Activated CD4-positive, alpha-beta memory T cell treated with anti-CD3 and anti-CD28 coated beads for 36 hours (primary cell): ENCODE data around the gene B4GALNT2. TPM values are rescaled to one million over a fixed set of nuclear protein-coding genes. Genes with fewer than 3 reads are reported as not detected.
"Not testable (repeated sequence)": the region's sequence is repeated elsewhere in the genome, so short reads cannot be mapped to it uniquely, and the experiment has no call there.

Source experiments
- CTCF ChIA-PET: fragments of 350-600 bp; sonication (Branson Sonifier 250); formaldehyde crosslinking; loops from one replicate; lab custom pipeline; 2021; ENCODE audit warnings: antibody characterized with exemption, inconsistent platforms; lab: Charles Lee
- POLR2A ChIA-PET: fragments of 350-600 bp; sonication (Branson Sonifier 250); formaldehyde crosslinking; loops from one replicate; lab custom pipeline; 2021; ENCODE audit warnings: antibody characterized with exemption; lab: Charles Lee
- DNase-seq: peaks from one replicate; pipeline ENCODE4 v3.0.0-alpha.2; 2020
- H3K27ac Mint-ChIP-seq: one replicate; pipeline ENCODE4 v1.8.0; 2021; ENCODE audit warnings: mixed read lengths
- H3K27me3 Mint-ChIP-seq: one replicate; pipeline ENCODE4 v1.8.0; 2021; ENCODE audit warnings: mixed read lengths
- H3K36me3 Mint-ChIP-seq: one replicate; pipeline ENCODE4 v1.8.0; 2021; ENCODE audit warnings: mixed read lengths
- H3K4me1 Mint-ChIP-seq: one replicate; pipeline ENCODE4 v1.8.0; 2021; ENCODE audit warnings: low read depth, mixed read lengths
- H3K4me3 Mint-ChIP-seq: one replicate; pipeline ENCODE4 v1.8.0; 2021; ENCODE audit warnings: mild to moderate bottlenecking, mixed read lengths
- H3K9me3 Mint-ChIP-seq: one replicate; pipeline ENCODE4 v1.8.0; 2021; ENCODE audit warnings: mixed read lengths
- intact Hi-C: fragments of 100-400 bp; cut with micrococcal nuclease; formaldehyde crosslinking; loops from one replicate; pipeline ENCODE4 v1.15.1; 2023
- total RNA-seq, 2 experiments: library from RNA; stranded (reverse); gene quantifications; one replicate each; pipeline ENCODE4 v1.2.3, GENCODE V29; 2021

B4GALNT2 gene, protein sequence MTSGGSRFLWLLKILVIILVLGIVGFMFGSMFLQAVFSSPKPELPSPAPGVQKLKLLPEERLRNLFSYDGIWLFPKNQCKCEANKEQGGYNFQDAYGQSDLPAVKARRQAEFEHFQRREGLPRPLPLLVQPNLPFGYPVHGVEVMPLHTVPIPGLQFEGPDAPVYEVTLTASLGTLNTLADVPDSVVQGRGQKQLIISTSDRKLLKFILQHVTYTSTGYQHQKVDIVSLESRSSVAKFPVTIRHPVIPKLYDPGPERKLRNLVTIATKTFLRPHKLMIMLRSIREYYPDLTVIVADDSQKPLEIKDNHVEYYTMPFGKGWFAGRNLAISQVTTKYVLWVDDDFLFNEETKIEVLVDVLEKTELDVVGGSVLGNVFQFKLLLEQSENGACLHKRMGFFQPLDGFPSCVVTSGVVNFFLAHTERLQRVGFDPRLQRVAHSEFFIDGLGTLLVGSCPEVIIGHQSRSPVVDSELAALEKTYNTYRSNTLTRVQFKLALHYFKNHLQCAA
- total RNA-seq: not detected

DNA sequence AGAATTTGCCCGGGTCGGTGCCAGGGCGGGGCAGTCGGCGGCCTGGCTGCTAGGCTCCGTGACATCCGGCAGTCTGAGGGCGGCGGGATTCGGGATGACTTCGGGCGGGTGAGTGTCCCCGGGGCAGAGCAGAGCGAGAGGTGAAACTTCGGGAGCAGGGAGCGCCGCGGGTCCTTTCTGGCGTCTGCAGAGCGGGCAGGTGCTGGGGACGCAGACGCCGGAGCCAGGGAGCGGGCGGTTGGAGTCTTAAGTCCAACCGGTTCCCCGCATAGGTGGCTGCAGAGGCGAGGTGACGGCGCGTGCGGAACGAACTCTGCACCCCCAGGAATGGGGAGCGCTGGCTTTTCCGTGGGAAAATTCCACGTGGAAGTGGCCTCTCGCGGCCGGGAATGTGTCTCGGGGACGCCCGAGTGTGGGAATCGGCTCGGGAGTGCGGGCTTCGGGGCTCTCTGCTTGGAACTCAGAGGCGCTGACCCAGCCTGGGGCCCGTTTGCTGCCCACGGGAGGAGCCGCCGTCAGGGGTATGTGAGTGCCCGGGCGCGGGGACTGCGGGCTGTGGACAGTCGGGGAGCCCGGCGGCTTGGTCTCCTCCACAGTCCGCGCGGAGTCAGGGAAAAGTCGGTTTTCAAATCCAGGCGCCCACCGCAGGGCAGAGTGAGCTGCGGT is at the start of gene B4GALNT2:
TSS of gene B4GALNT2 (plus strand) at position 71 of the 666 bp plus-strand sequence. CDS start at position 95, 24 bp downstream.
- no peaks in the 10 kb centered on the region for H3K36me3 Mint-ChIP-seq
- intact Hi-C loops: no loop called here
- peak within 1 kb of the TSS; percentile 41 for H3K4me3 Mint-ChIP-seq
- H3K4me1 Mint-ChIP-seq: peaks cover 7% of the 10 kb centered on the region
- H3K27me3 Mint-ChIP-seq: peaks cover 50% of the 10 kb centered on the region
- no peaks in the 10 kb centered on the region for H3K9me3 Mint-ChIP-seq
- peak; percentile 33 for DNase-seq
- POLR2A ChIA-PET: no interaction called here
- CTCF ChIA-PET: no interaction called here
- no peak within 1 kb of the TSS for H3K27ac Mint-ChIP-seq

DNA sequence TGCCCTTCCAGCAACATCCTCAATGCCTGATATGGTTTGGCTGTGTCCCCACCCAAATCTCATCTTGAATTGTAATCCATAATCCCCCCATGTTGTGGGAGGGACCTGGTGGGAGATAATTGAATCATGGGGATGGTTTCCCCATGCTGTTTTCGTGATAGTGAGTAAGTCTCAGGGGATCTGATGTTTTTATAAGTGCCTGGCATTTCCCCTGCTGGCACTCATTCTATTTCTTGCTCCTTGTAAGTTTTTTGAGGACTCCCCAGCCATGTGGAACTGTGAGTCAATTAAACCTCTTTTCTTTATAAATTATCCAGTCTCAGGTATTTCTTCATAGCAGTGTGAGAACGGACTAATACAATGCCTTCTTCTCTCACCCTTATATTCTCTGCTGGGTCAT is 47.5 kb upstream of the B4GALNT2 start:
- CTCF ChIA-PET, H3K9me3 Mint-ChIP-seq, DNase-seq, H3K36me3 Mint-ChIP-seq, H3K27ac Mint-ChIP-seq, H3K4me1 Mint-ChIP-seq, H3K4me3 Mint-ChIP-seq, POLR2A ChIA-PET, intact Hi-C loops: not testable (repeated sequence)
- H3K27me3 Mint-ChIP-seq: peaks cover 15% of the 10 kb centered on the region

DNA sequence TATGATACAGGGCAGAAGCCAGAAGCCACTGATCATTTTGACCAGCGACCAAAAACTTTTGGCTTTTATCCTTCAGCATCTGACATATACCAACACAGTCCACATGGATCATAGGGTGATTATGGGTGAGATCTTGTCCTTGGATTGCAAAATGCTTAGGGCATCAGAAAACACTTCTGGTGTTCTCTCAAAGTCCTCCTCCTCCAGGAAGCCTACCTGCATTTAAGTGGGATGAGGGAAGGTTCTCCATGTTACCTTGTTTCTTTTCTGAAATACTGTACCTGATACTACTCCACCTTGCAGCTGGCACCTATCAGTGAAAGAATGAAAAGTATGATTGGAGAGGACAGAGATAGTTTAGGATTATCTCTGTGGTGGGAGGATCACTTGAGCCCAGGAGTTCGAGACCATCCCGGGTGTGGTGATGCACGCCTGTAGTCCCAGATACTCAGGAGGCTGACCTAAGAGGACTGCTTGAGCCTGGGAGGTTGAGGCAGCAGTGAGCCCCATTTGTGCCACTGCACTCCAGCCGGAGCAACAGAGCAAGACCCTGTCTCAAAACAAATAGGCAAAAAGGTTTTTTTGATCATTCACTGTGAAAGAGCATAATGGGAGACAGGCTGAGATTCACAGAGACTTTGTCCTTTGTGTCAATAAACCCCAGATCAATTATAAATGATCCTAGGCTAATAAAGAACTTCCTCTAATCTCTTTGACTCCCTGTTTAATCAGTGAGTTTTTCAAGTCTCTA is 46.8 kb upstream of the B4GALNT2 start:
- DNase-seq: no peak
- Mint-ChIP-seq H3K27ac (no peak overlapping the region), H3K4me3 (no peak overlapping the region), H3K27me3 (peaks cover 15% of the 10 kb centered on the region), H3K36me3 (no peaks in the 10 kb centered on the region), H3K4me1 (no peaks in the 10 kb centered on the region), H3K9me3 (no peaks in the 10 kb centered on the region)
- intact Hi-C loops: no loop called here
- CTCF ChIA-PET: no interaction called here
- POLR2A ChIA-PET: no interaction called here

DNA sequence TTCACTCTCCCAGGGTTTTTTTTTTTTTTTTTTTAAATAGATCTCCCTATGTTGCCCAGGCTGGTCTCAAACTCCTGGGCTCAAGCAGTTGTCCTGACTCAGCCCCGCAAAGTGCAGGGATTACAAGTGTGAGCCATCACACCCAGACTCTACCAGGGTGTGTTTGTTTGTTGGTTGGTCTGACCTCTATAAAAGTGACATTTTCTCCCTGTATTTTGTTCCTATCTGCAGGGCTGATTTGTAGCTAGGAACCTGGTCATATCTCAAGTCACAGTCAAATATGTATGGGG is 46.3 kb upstream of the B4GALNT2 start:
- ChIA-PET POLR2A (no interaction called here), CTCF (no interaction called here)
- H3K27ac Mint-ChIP-seq: no peak overlapping the region
- no peak for DNase-seq
- peaks cover 12% of the 10 kb centered on the region for H3K27me3 Mint-ChIP-seq
- no peaks in the 10 kb centered on the region for H3K4me1 Mint-ChIP-seq
- no peaks in the 10 kb centered on the region for H3K9me3 Mint-ChIP-seq
- no peaks in the 10 kb centered on the region for H3K36me3 Mint-ChIP-seq
- H3K4me3 Mint-ChIP-seq: no peak overlapping the region
- intact Hi-C loops: no loop called here

DNA sequence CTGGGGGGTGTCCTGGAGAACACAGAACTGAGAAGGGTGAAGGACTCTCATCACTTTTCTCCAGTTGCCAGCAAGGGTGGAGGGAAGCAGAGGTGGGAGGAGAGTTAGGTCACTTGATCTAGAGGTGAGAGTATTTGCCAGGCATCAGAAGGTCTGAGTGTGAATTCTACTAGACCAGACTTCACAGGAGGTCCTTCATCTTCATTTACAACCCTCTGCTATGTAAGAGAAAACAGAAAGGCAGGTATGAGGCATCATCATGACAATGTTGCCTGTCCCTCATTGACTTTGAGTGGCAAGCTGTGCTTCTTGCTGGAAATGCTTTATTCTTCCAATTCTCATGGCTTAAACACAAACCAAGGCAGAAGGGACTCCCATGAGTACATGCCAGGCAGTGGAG is 45.9 kb upstream of the B4GALNT2 start:
- ChIA-PET POLR2A (no interaction called here), CTCF (interaction anchor here (1.0 kb wide), 1 partner anchor 74 kb away, joined by 3 read pairs; no protein-coding TSS in a partner anchor)
- Mint-ChIP-seq H3K4me1 (no peaks in the 10 kb centered on the region), H3K4me3 (no peak overlapping the region), H3K27ac (no peak overlapping the region), H3K36me3 (no peaks in the 10 kb centered on the region), H3K9me3 (no peaks in the 10 kb centered on the region), H3K27me3 (peaks cover 12% of the 10 kb centered on the region)
- no peak for DNase-seq
- intact Hi-C loops: no loop called here

DNA sequence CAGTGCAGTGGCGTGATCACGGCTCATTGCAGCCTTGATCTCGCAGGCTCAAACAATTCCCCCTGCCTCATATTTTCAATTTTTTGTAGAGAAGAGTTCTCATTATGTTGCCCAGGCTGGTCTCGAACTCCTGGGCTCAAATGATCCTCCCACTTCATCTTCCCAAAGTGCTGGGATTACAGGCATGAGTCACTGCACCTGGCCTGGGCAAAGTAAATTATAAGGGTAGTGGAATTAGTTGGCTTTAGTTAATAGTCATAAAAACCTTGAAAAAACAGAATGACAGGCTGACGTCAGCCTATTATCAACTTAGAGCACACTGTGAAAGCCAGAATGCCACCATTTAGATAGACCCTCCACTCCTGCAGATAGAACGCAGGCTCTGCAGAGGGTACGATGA is 43.5 kb upstream of the B4GALNT2 start:
- CTCF ChIA-PET: no interaction called here
- Mint-ChIP-seq H3K27ac (no peak overlapping the region), H3K9me3 (no peaks in the 10 kb centered on the region), H3K4me1 (no peaks in the 10 kb centered on the region), H3K36me3 (no peaks in the 10 kb centered on the region), H3K4me3 (no peak overlapping the region), H3K27me3 (peaks cover 12% of the 10 kb centered on the region)
- intact Hi-C loops: no loop called here
- no peak for DNase-seq
- POLR2A ChIA-PET: no interaction called here

DNA sequence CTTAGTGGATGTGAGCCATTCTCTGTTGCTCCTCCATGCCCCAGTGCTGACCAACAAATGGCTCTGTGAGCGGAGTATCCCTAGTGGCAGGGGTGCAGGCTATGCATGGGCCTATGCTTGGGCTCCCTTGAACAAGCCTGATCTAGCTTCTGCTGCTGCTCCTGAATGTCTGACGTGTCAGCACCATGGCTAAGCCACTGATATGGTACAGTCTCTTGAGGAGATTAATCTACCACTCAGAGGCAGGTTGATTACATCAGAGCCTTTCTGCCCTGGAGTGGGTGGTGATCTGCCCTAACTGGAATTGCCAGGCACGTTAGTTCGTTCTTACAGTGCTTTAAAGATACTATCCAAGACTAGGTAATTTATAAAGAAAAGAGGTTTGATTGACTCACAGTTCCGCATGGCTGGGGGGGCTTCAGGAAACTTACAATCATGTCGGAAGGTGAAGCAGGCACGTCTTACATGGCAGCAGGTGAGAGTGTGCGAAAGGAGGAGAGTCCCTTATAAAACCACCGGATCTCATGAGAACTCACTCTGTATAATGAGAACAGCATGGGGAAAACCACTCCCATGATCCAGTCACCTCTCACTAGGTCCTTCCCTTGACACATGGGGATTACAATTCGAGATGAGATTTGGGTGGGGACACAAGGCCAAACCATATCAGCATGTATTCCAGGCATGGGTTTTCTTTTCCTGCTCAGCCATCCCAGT is 41.5 kb upstream of the B4GALNT2 start:
- H3K27ac Mint-ChIP-seq: no peak overlapping the region
- no peaks in the 10 kb centered on the region for H3K36me3 Mint-ChIP-seq
- H3K4me1 Mint-ChIP-seq: no peaks in the 10 kb centered on the region
- no peak for DNase-seq
- CTCF ChIA-PET: no interaction called here
- peaks cover 5% of the 10 kb centered on the region for H3K27me3 Mint-ChIP-seq
- intact Hi-C loops: no loop called here
- H3K4me3 Mint-ChIP-seq: no peak overlapping the region
- POLR2A ChIA-PET: no interaction called here
- H3K9me3 Mint-ChIP-seq: no peaks in the 10 kb centered on the region

DNA sequence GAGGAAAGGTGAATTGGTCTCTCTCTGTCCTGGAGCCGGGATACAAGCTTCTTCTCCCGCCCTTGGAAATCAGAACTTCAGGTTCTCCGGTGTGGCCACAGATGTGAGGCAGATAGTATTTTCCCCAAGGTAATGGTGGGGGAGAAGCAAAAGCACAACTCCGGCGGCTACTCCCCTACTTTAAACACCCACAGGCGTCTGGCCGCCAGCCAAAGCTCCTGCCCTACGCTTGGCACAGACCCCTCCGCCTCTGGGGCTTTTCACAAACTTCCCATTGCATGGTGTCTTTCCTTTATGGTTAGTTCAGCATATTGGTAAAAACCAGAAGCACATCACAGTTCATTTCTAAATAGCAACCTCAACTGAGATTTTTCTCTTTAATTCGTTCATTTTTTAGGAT is 39.4 kb upstream of the B4GALNT2 start:
- no peaks in the 10 kb centered on the region for H3K36me3 Mint-ChIP-seq
- no peak overlapping the region for H3K4me3 Mint-ChIP-seq

DNA sequence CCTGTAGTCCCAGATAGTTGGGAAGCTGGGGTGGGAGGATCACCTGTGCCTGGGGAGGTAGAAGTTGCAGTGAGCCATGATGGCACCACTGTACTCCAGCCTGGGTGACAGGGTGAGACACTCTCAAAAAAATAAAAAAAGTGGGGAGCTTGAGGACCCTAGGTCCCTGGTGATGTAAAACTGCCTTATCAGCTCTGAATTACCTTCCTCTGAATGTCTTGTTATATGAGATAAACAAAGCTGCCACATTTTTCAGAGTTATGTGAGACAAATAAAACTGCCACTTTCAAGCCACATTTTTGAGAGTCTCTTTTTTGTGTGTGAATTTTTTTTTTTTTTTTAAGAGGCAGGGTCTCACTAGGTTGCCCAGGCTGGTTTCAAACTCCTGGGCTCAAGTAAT is 32.0 kb upstream of the B4GALNT2 start:
- Mint-ChIP-seq H3K27me3 (no peaks in the 10 kb centered on the region), H3K9me3 (no peaks in the 10 kb centered on the region), H3K36me3 (no peaks in the 10 kb centered on the region), H3K4me1 (no peaks in the 10 kb centered on the region), H3K4me3 (no peak overlapping the region), H3K27ac (no peak overlapping the region)
- ChIA-PET POLR2A (no interaction called here), CTCF (interaction anchor here (2.2 kb wide), 1 partner anchor 68 kb away, joined by 10 read pairs; no protein-coding TSS in a partner anchor)
- no peak for DNase-seq
- intact Hi-C loops: no loop called here

More for the DNA sequence above, 39.4 kb upstream of the B4GALNT2 start:
- POLR2A ChIA-PET: no interaction called here
- CTCF ChIA-PET: no interaction called here
- Mint-ChIP-seq H3K4me1 (no peaks in the 10 kb centered on the region), H3K27me3 (peaks cover 3% of the 10 kb centered on the region), H3K9me3 (no peaks in the 10 kb centered on the region), H3K27ac (no peak overlapping the region)
- no peak for DNase-seq
- intact Hi-C loops: no loop called here

DNA sequence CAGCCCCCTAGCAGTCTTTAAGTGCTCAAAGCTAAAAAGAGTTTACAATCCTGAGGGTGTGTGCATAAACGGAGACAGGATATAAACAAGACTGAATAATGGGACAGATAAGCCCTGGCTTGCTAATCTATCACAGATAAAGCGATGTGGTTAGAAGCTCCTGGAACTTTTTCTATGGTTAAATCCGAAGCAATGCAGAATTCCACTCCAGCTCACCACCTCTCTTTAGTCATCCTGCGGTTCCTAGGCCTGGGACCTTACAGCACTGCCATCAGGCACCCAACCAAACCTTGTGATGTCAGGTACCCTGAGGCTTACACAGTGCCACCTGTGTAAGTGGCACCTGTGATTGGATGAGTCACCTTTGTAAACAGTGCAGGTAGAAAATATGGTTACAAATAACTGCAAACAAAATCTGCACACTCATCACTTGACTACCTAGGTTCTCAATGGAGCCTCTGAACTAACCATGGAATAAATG is 31.5 kb upstream of the B4GALNT2 start:
- H3K36me3 Mint-ChIP-seq: no peaks in the 10 kb centered on the region
- CTCF ChIA-PET: interaction anchor here (1.1 to 2.2 kb wide), 2 partner anchors 69 to 296 kb away, joined by 3 to 10 read pairs; no protein-coding TSS in a partner anchor

DNA sequence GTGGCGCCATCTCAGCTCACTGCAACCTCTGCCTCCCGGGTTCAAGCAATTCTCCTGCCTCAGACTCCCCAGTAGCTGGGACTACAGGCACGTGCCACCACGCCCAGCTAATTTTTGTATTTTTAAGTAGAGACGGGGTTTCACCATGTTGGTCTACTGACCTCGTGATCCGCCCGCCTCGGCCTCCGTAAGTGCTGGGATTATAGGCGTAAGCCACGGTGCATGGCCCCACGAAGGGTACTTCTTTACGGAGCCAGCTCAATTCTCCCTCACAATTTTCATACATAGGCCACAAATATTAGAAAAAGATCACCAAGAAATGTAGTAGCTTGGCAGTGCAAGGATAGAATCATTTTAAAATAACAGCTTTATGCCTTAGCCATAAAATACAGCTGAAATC is 29.2 kb upstream of the B4GALNT2 start:
- CTCF ChIA-PET: not testable (repeated sequence)

More for the DNA sequence above, 31.5 kb upstream of the B4GALNT2 start:
- POLR2A ChIA-PET: interaction anchor here (0.5 kb wide), 1 partner anchor 209 kb away, joined by 3 read pairs; no protein-coding TSS in a partner anchor
- Mint-ChIP-seq H3K27ac (no peak overlapping the region), H3K27me3 (no peaks in the 10 kb centered on the region), H3K4me1 (no peaks in the 10 kb centered on the region), H3K9me3 (no peaks in the 10 kb centered on the region), H3K4me3 (no peak overlapping the region)
- intact Hi-C loops: no loop called here
- no peak for DNase-seq

More for the DNA sequence above, 29.2 kb upstream of the B4GALNT2 start:
- DNase-seq, intact Hi-C loops, H3K4me3 Mint-ChIP-seq, H3K27me3 Mint-ChIP-seq, H3K9me3 Mint-ChIP-seq, H3K4me1 Mint-ChIP-seq, H3K27ac Mint-ChIP-seq, H3K36me3 Mint-ChIP-seq, POLR2A ChIA-PET: not testable (repeated sequence)
